GM12872 (cell line): Measurements from ENCODE around the gene ADARB1.

Source experiments
- TF ChIP-seq, protein P1 (sequence below): IDR thresholded peaks from 3 replicates; pipeline ENCODE4 v1.5.1; 2011; ENCODE audit warnings: low read depth, mild to moderate bottlenecking, low read length, moderate library complexity; ENCODE audit not compliant: insufficient read depth

The ADARB1 gene

DNA sequence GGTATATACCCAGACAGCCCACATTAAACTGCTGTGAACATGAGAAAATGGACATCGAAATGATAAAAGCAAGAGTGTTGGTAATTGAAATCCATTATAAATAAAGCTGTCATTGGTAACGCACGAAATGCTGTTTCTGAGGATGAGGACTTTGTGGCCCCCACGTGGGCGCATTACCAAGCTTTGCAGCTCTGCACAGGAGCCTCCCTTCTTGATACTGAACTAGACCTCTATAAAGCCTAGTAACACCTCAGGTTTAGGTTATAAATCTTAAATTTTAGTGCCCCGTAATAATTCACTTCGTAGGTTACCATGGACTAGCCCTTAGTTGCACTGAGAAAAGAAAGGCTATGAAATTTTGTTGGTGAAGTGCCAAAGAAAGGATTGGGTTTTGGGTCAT lies 45.4 kb downstream of the ADARB1 start:
- TF ChIP-seq, protein P1, sequence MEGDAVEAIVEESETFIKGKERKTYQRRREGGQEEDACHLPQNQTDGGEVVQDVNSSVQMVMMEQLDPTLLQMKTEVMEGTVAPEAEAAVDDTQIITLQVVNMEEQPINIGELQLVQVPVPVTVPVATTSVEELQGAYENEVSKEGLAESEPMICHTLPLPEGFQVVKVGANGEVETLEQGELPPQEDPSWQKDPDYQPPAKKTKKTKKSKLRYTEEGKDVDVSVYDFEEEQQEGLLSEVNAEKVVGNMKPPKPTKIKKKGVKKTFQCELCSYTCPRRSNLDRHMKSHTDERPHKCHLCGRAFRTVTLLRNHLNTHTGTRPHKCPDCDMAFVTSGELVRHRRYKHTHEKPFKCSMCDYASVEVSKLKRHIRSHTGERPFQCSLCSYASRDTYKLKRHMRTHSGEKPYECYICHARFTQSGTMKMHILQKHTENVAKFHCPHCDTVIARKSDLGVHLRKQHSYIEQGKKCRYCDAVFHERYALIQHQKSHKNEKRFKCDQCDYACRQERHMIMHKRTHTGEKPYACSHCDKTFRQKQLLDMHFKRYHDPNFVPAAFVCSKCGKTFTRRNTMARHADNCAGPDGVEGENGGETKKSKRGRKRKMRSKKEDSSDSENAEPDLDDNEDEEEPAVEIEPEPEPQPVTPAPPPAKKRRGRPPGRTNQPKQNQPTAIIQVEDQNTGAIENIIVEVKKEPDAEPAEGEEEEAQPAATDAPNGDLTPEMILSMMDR, result no peak

DNA sequence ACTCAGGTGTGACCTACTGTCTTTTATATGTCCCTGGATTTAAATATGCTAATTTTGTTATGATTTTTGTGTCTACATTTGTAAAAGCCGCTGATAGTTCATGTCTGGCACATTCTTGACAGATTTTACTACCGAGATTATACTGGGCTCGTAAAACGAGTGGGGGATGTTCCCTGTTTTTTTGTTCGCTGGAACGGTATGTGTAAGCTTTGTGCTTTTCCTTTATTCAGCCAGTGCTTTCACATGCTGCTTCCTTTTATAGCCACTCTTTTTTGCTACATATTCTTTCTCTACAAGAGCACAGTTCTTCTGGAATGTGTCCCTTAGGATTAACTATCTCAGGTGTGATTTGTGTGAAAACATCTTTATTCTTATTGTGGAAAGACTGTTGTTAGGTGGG lies 46.6 kb downstream of the ADARB1 start:
- TF ChIP-seq, protein P1, result no peak

DNA sequence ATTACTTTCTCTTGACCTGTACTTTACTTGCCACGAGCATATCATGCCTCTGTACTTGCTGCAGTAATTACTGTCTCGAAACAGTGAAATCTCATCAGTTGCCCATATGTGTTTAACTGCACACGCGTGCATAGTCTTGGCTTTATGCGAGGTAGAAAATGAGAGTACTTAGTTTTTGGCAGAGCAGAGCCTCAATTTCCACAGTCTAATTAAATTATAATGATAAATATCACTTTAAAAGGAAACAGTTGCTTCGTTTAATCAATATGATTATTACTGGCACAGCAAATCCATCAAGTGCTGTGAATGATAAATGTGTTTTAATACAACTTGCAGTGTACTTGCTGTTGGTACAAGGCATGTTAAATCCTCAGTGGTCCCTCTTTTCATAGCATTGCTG lies 47.6 kb downstream of the ADARB1 start:
- TF ChIP-seq, protein P1, result no peak

DNA sequence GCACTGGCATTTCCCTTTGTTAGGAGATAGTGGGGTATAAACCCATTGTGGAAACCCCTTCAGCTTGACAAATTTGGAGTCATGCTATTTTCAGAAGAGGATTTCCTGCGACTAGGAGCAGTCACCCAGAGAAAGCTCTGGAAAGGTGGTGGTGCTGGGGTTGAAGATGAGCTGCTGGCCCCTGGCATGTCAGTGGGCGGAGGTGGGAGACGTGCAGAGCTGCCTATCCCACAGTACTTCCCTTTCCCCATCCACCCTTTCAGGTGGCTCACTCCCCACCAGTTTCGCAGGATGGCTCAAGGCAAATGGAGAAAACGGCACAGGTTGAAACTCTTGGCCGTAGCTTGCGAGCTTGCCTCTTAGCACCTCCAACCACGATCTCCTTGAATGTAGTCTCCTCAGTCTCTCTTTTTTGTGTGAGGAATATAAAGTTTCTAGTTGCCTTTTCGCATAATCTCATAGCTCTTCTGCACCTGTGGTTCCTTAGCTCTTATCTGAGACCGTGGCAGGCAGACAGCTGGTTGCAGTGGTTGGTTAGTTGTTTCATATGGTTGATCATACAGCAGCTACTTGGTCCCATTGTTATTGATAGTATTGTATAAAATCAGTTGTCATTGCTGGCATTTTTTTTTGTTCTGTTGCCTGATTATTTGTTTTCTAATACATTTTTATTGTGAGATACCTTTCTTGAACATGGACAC lies 48.2 kb downstream of the ADARB1 start:
- TF ChIP-seq, protein P1, result no peak

DNA sequence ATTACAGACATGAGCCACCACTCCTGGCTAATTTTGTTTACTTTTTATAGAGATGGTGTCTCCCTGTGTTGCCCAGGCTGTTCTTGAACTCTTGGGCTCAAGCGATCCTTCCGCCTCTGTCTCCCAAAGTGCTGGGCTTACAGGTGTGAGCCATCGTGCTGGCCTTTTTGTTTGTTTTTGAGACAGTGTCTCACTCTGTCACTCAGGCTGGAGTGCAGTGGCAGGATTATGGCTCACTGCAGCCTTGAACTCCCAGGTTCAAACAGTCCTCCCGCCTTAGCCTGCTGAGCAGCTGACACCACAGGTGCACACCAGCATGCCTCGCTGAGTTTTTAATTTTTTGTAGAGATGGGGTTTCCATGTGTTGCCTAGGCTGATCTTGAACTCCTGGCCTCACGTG lies 49.1 kb downstream of the ADARB1 start:
- TF ChIP-seq, protein P1, result no peak

DNA sequence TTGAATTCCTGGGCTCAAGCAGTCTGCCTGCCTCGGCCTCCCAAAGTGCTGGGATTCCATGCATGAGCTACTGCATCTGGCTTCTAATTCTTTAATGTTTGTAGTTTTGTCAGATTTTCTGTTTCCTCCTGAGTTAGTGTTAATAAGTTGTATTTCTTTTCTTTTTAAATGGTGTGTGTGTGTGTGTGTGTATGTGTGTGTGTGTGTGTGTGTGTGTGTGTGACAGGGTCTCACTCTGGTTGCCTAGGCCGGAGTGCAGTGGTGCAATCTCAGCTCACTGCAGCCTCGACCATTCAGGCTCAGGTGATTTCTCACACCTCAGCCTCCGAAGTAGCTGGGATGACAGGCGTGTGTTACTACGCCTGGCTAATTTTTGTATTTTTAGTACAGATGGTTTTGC lies 50.2 kb downstream of the ADARB1 start:
- TF ChIP-seq, protein P1, result no peak

DNA sequence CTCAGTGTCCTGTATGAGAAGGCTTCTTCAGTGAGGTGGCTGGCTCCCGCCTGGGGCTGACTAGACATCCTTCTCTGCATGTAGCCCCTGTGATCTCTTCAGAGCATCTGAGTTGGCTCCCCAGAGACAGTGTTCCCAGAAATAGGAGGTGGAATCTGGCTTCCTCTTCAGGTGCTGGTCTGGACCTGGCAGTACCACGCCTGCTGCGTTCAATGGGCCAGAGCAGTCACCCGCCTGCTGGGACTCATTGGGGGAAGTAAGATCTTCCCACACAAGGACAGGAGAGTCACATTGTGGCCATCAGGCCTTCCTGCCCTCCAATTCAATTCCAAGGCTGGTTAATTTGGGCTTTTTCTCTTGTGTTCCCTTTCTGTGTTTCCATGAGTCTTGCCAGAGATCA lies 51.0 kb downstream of the ADARB1 start:
- TF ChIP-seq, protein P1, result no peak
